Neuron (in vitro differentiated cells): ENCODE measurements around the gene COBLL1.

Source experiments
- H2AFZ ChIP-seq: one replicate; pipeline ENCODE4 v1.6.1; 2013; ENCODE audit warnings: low read depth, mild to moderate bottlenecking, inconsistent platforms, low read length, moderate library complexity
- H3K27me3 ChIP-seq: one replicate; pipeline ENCODE4 v1.6.1; 2013; ENCODE audit warnings: low read length; ENCODE audit not compliant: insufficient read depth
- H3K36me3 ChIP-seq: one replicate; pipeline ENCODE4 v1.6.1; 2013; ENCODE audit warnings: low read length; ENCODE audit not compliant: insufficient read depth
- H3K4me1 ChIP-seq: one replicate; pipeline ENCODE4 v1.6.1; 2013; ENCODE audit warnings: low read length; ENCODE audit not compliant: insufficient read depth
- H3K4me3 ChIP-seq: 2 replicates; pipeline ENCODE4 v1.5.1; 2013; ENCODE audit warnings: mild to moderate bottlenecking, low read length, moderate library complexity
- H3K9me3 ChIP-seq: one replicate; pipeline ENCODE4 v1.6.1; 2013; ENCODE audit warnings: low read length

COBLL1 gene

GRCh38 chr2:164780611-164781178 lies 60.9 kb downstream of the COBLL1 start:
- Histone ChIP-seq H3K4me3 (no peak overlapping the region), H3K36me3 (no peaks in the 10 kb centered on the region), H2AFZ (no peak overlapping the region), H3K9me3 (no peaks in the 10 kb centered on the region), H3K4me1 (peaks cover 2% of the 10 kb centered on the region), H3K27me3 (no peaks in the 10 kb centered on the region)

- Histone ChIP-seq H2AFZ (no peak overlapping the region), H3K4me3 (no peak overlapping the region), H3K4me1 (no peaks in the 10 kb centered on the region), H3K36me3 (no peaks in the 10 kb centered on the region), H3K9me3 (no peaks in the 10 kb centered on the region), H3K27me3 (no peaks in the 10 kb centered on the region)
These were observed 62.1 kb downstream of the COBLL1 start for GRCh38 chr2:164779383-164780057.

GRCh38 chr2:164778723-164779122 lies 62.9 kb downstream of the COBLL1 start:
- Histone ChIP-seq H3K4me1 (no peaks in the 10 kb centered on the region), H3K27me3 (no peaks in the 10 kb centered on the region), H3K4me3 (no peak overlapping the region), H3K36me3 (no peaks in the 10 kb centered on the region), H3K9me3 (no peaks in the 10 kb centered on the region), H2AFZ (no peak overlapping the region)

GRCh38 chr2:164777847-164778461 lies 63.7 kb downstream of the COBLL1 start:
- Histone ChIP-seq H3K36me3 (no peaks in the 10 kb centered on the region), H3K9me3 (no peaks in the 10 kb centered on the region), H3K4me1 (no peaks in the 10 kb centered on the region), H3K27me3 (no peaks in the 10 kb centered on the region), H2AFZ (no peak overlapping the region), H3K4me3 (no peak overlapping the region)

GRCh38 chr2:164773635-164774034 lies 68.0 kb downstream of the COBLL1 start:
- Histone ChIP-seq H2AFZ (no peak overlapping the region), H3K4me3 (no peak overlapping the region), H3K36me3 (no peaks in the 10 kb centered on the region), H3K4me1 (no peaks in the 10 kb centered on the region), H3K9me3 (no peaks in the 10 kb centered on the region), H3K27me3 (no peaks in the 10 kb centered on the region)

- Histone ChIP-seq H3K9me3 (no peaks in the 10 kb centered on the region), H3K4me3 (no peak overlapping the region), H3K4me1 (no peaks in the 10 kb centered on the region), H3K27me3 (no peaks in the 10 kb centered on the region), H3K36me3 (no peaks in the 10 kb centered on the region), H2AFZ (no peak overlapping the region)
These were observed 68.5 kb downstream of the COBLL1 start for GRCh38 chr2:164773091-164773490.

GRCh38 chr2:164771897-164772296 lies 69.7 kb downstream of the COBLL1 start:
- H3K27me3 ChIP-seq: no peaks in the 10 kb centered on the region
- no peaks in the 10 kb centered on the region for H3K36me3 ChIP-seq
- no peak overlapping the region for H2AFZ ChIP-seq
- H3K4me3 ChIP-seq: no peak overlapping the region
- no peaks in the 10 kb centered on the region for H3K9me3 ChIP-seq
- no peaks in the 10 kb centered on the region for H3K4me1 ChIP-seq

GRCh38 chr2:164770421-164770916 lies 71.2 kb downstream of the COBLL1 start:
- no peak overlapping the region for H2AFZ ChIP-seq
- H3K4me1 ChIP-seq: no peaks in the 10 kb centered on the region
- no peaks in the 10 kb centered on the region for H3K9me3 ChIP-seq
- H3K27me3 ChIP-seq: no peaks in the 10 kb centered on the region
- no peak overlapping the region for H3K4me3 ChIP-seq
- no peaks in the 10 kb centered on the region for H3K36me3 ChIP-seq

- no peak overlapping the region for H3K4me3 ChIP-seq
- no peaks in the 10 kb centered on the region for H3K27me3 ChIP-seq
- H3K9me3 ChIP-seq: peaks cover 2% of the 10 kb centered on the region
- no peak overlapping the region for H2AFZ ChIP-seq
- H3K36me3 ChIP-seq: no peaks in the 10 kb centered on the region
- H3K4me1 ChIP-seq: no peaks in the 10 kb centered on the region
These were observed 74.7 kb downstream of the COBLL1 start for GRCh38 chr2:164766954-164767320.

- H3K9me3 ChIP-seq: peaks cover 2% of the 10 kb centered on the region
- H3K4me3 ChIP-seq: no peak overlapping the region
- no peak overlapping the region for H2AFZ ChIP-seq
- H3K4me1 ChIP-seq: no peaks in the 10 kb centered on the region
- H3K27me3 ChIP-seq: no peaks in the 10 kb centered on the region
- no peaks in the 10 kb centered on the region for H3K36me3 ChIP-seq
These were observed 75.2 kb downstream of the COBLL1 start for GRCh38 chr2:164766216-164766953.

- H3K4me1 ChIP-seq: no peaks in the 10 kb centered on the region
- no peak overlapping the region for H3K4me3 ChIP-seq
- H3K36me3 ChIP-seq: no peaks in the 10 kb centered on the region
- peaks cover 2% of the 10 kb centered on the region for H3K9me3 ChIP-seq
- no peaks in the 10 kb centered on the region for H3K27me3 ChIP-seq
- H2AFZ ChIP-seq: no peak overlapping the region
These were observed 76.6 kb downstream of the COBLL1 start for GRCh38 chr2:164764996-164765395.

GRCh38 chr2:164764474-164764873 lies 77.1 kb downstream of the COBLL1 start:
- Histone ChIP-seq H3K4me1 (no peaks in the 10 kb centered on the region), H3K9me3 (peaks cover 2% of the 10 kb centered on the region), H2AFZ (no peak overlapping the region), H3K4me3 (no peak overlapping the region), H3K36me3 (no peaks in the 10 kb centered on the region), H3K27me3 (no peaks in the 10 kb centered on the region)

GRCh38 chr2:164763431-164763830 lies 78.2 kb downstream of the COBLL1 start:
- Histone ChIP-seq H2AFZ (no peak overlapping the region), H3K27me3 (no peaks in the 10 kb centered on the region), H3K36me3 (no peaks in the 10 kb centered on the region), H3K4me1 (no peaks in the 10 kb centered on the region), H3K4me3 (no peak overlapping the region), H3K9me3 (peaks cover 2% of the 10 kb centered on the region)
